ENCODE results near the gene SPDYE4.

SPDYE4 gene

GRCh38 chr17:8712698-8713097, 45.6 kb downstream of the SPDYE4 start:
- in situ Hi-C loops (cut with HindIII; ENCODE audit: low pct_unique_long_range_greater_than_20kb, low sequenced_read_pairs), result no loop called here
- no peak for TF ChIP-seq JUND (IDR thresholded peaks at IDR 0.05; ENCODE audit: low read depth)
- DNase-seq (ENCODE audit: low read depth in 1 of 2, low spot score in 1 of 2), result no peak

GRCh38 chr17:8711291-8711690, 47.1 kb downstream of the SPDYE4 start:
- no peak for DNase-seq (ENCODE audit: low read depth in 1 of 2, low spot score in 1 of 2)
- TF ChIP-seq JUND (IDR thresholded peaks at IDR 0.05; ENCODE audit: low read depth), result no peak
- in situ Hi-C loops (cut with HindIII; ENCODE audit: low pct_unique_long_range_greater_than_20kb, low sequenced_read_pairs), result no loop called here

- in situ Hi-C loops (cut with HindIII; ENCODE audit: low pct_unique_long_range_greater_than_20kb, low sequenced_read_pairs), result no loop called here
- no peak for TF ChIP-seq JUND (IDR thresholded peaks at IDR 0.05; ENCODE audit: low read depth)
- DNase-seq (ENCODE audit: low read depth in 1 of 2, low spot score in 1 of 2), result no peak
Measured at GRCh38 chr17:8710813-8711212, 47.5 kb downstream of the SPDYE4 start.

GRCh38 chr17:8709006-8709405, 49.3 kb downstream of the SPDYE4 start:
- in situ Hi-C loops (cut with HindIII; ENCODE audit: low pct_unique_long_range_greater_than_20kb, low sequenced_read_pairs), result no loop called here
- DNase-seq (ENCODE audit: low read depth in 1 of 2, low spot score in 1 of 2), result no peak
- no peak for TF ChIP-seq JUND (IDR thresholded peaks at IDR 0.05; ENCODE audit: low read depth)

- no peak for DNase-seq (ENCODE audit: low read depth in 1 of 2, low spot score in 1 of 2)
- in situ Hi-C loops (cut with HindIII; ENCODE audit: low pct_unique_long_range_greater_than_20kb, low sequenced_read_pairs), result no loop called here
- no peak for TF ChIP-seq JUND (IDR thresholded peaks at IDR 0.05; ENCODE audit: low read depth)
Measured at GRCh38 chr17:8708025-8708461, 50.3 kb downstream of the SPDYE4 start.

- no peak for DNase-seq (ENCODE audit: low read depth in 1 of 2, low spot score in 1 of 2)
- in situ Hi-C loops (cut with HindIII; ENCODE audit: low pct_unique_long_range_greater_than_20kb, low sequenced_read_pairs), result no loop called here
- no peak for TF ChIP-seq JUND (IDR thresholded peaks at IDR 0.05; ENCODE audit: low read depth)
Measured at GRCh38 chr17:8707332-8708024, 50.9 kb downstream of the SPDYE4 start.

GRCh38 chr17:8706431-8706830, 51.9 kb downstream of the SPDYE4 start:
- no peak for TF ChIP-seq JUND (IDR thresholded peaks at IDR 0.05; ENCODE audit: low read depth)
- in situ Hi-C loops (cut with HindIII; ENCODE audit: low pct_unique_long_range_greater_than_20kb, low sequenced_read_pairs), result no loop called here
- no peak for DNase-seq (ENCODE audit: low read depth in 1 of 2, low spot score in 1 of 2)

GRCh38 chr17:8705427-8705826, 52.9 kb downstream of the SPDYE4 start:
- in situ Hi-C loops (cut with HindIII; ENCODE audit: low pct_unique_long_range_greater_than_20kb, low sequenced_read_pairs), result no loop called here
- no peak for DNase-seq (ENCODE audit: low read depth in 1 of 2, low spot score in 1 of 2)
- no peak for TF ChIP-seq JUND (IDR thresholded peaks at IDR 0.05; ENCODE audit: low read depth)

GRCh38 chr17:8703001-8703400, 55.3 kb downstream of the SPDYE4 start:
- TF ChIP-seq JUND (IDR thresholded peaks at IDR 0.05; ENCODE audit: low read depth), result no peak
- in situ Hi-C loops (cut with HindIII; ENCODE audit: low pct_unique_long_range_greater_than_20kb, low sequenced_read_pairs), result no loop called here
- no peak for DNase-seq (ENCODE audit: low read depth in 1 of 2, low spot score in 1 of 2)

GRCh38 chr17:8701754-8702153, 56.6 kb downstream of the SPDYE4 start:
- no peak for TF ChIP-seq JUND (IDR thresholded peaks at IDR 0.05; ENCODE audit: low read depth)
- no peak for DNase-seq (ENCODE audit: low read depth in 1 of 2, low spot score in 1 of 2)
- in situ Hi-C loops (cut with HindIII; ENCODE audit: low pct_unique_long_range_greater_than_20kb, low sequenced_read_pairs), result no loop called here

- in situ Hi-C loops (cut with HindIII; ENCODE audit: low pct_unique_long_range_greater_than_20kb, low sequenced_read_pairs), result no loop called here
- no peak for TF ChIP-seq JUND (IDR thresholded peaks at IDR 0.05; ENCODE audit: low read depth)
- DNase-seq (ENCODE audit: low read depth in 1 of 2, low spot score in 1 of 2), result no peak
Measured at GRCh38 chr17:8701221-8701620, 57.1 kb downstream of the SPDYE4 start.
